K562 (cell line): ENCODE data around the gene NDC1. TPM values are rescaled to one million over a fixed set of nuclear protein-coding genes. Genes with fewer than 3 reads are reported as not detected.

Experiments
- CBX5 ChIP-seq: IDR thresholded peaks from 2 replicates; pipeline ENCODE4 v1.6.1; 2014; ENCODE audit warnings: low read depth, borderline replicate concordance
- CCNT2 ChIP-seq: IDR thresholded peaks from 2 replicates; pipeline ENCODE4 v1.6.1; 2011; ENCODE audit warnings: borderline replicate concordance, low read depth, mild to moderate bottlenecking, moderate library complexity, mixed read lengths, low read length; ENCODE audit not compliant: insufficient read length; ENCODE audit errors: extremely low read depth
- CHD2 ChIP-seq: IDR thresholded peaks from 2 replicates; pipeline ENCODE4 v1.6.1; 2011; ENCODE audit warnings: low read depth, low read length
- CREM ChIP-seq: IDR thresholded peaks from 2 replicates; pipeline ENCODE4 v1.6.1; 2014; ENCODE audit warnings: antibody characterized with exemption, low read depth
- E2F5 ChIP-seq: sonication (generic); formaldehyde crosslinking; IDR thresholded peaks from 2 replicates; pipeline ENCODE4 v1.8.0; 2022; ENCODE audit warnings: mild to moderate bottlenecking, missing genetic modification reagents
- FOS ChIP-seq: IDR thresholded peaks from 3 replicates; pipeline ENCODE4 v1.6.1; 2011; ENCODE audit not compliant: insufficient read length; ENCODE audit errors: extremely low read depth
- FOXO4 ChIP-seq: fragments of 450-650 bp; formaldehyde crosslinking; IDR thresholded peaks from 2 replicates; pipeline ENCODE4 v1.4.0; 2020; ENCODE audit warnings: mild to moderate bottlenecking, moderate library complexity
- GATAD2B ChIP-seq: fragments of 450-650 bp; IDR thresholded peaks from 2 replicates; pipeline ENCODE4 v1.6.1; 2017; ENCODE audit warnings: mild to moderate bottlenecking, borderline replicate concordance
- HLTF ChIP-seq: fragments of 450-650 bp; IDR thresholded peaks from 2 replicates; pipeline ENCODE4 v1.6.1; 2016
- JUN ChIP-seq, 2 experiments: sonication (generic) in 1 of 2; formaldehyde crosslinking in 1 of 2; IDR thresholded peaks; 2 replicates each; pipeline versions ENCODE4 v1.6.1 to v1.8.0; 2012 to 2022; ENCODE audit warnings: borderline replicate concordance in 2 of 2, mild to moderate bottlenecking in 2 of 2, improper control_type of control experiment in 1 of 2, low read depth in 1 of 2, low read length in 1 of 2, missing genetic modification reagents in 1 of 2
- KLF6 ChIP-seq: fragments of 250-450 bp; sonication (Bioruptor Pico); IDR thresholded peaks from 2 replicates; pipeline ENCODE4 v1.4.0; 2020; ENCODE audit warnings: mild to moderate bottlenecking, moderate library complexity, borderline replicate concordance
- LCOR ChIP-seq: sonication (generic); formaldehyde crosslinking; IDR thresholded peaks from 2 replicates; pipeline ENCODE4 v1.8.0; 2022; ENCODE audit warnings: mild to moderate bottlenecking, missing genetic modification reagents
- POU5F1 ChIP-seq: fragments of 150-350 bp; IDR thresholded peaks from 2 replicates; pipeline ENCODE4 v1.6.1; 2014; ENCODE audit warnings: borderline replicate concordance, low read length, low read depth, mild to moderate bottlenecking; ENCODE audit not compliant: partially characterized antibody
- RBBP5 ChIP-seq: fragments of 200-600 bp; sonication (generic); IDR thresholded peaks from 2 replicates; pipeline ENCODE4 v1.6.1; 2012; ENCODE audit warnings: borderline replicate concordance, mild to moderate bottlenecking, low read length, control low read depth, inconsistent platforms; ENCODE audit not compliant: insufficient read depth, poor library complexity, severe bottlenecking
- SRSF3 ChIP-seq: fragments of 200-400 bp; formaldehyde crosslinking; IDR thresholded peaks from 2 replicates; pipeline ENCODE4 v1.6.1; 2016; ENCODE audit warnings: mild to moderate bottlenecking, low read length, moderate library complexity; ENCODE audit not compliant: insufficient read depth
- TEAD1 ChIP-seq, 2 experiments: fragments of 450-650 bp in 1 of 2; sonication (generic) in 1 of 2; formaldehyde crosslinking; IDR thresholded peaks; 2 replicates each; pipeline versions ENCODE4 v1.4.0 to v1.8.0; 2020 to 2022; ENCODE audit warnings: mild to moderate bottlenecking in 2 of 2, missing genetic modification reagents in 1 of 2
- ZNF175 ChIP-seq: fragments of 200-800 bp; sonication (Bioruptor generic); IDR thresholded peaks from 2 replicates; pipeline ENCODE4 v1.6.1; 2016; ENCODE audit warnings: low read depth, mild to moderate bottlenecking, missing genetic modification characterization, missing compliant biosample characterization
- ZNF3 ChIP-seq: fragments of 250-450 bp; sonication (Bioruptor Pico); IDR thresholded peaks from 2 replicates; pipeline ENCODE4 v1.5.0; 2021; ENCODE audit warnings: mild to moderate bottlenecking, moderate library complexity
- polyA plus RNA-seq, 8 experiments: library from polyadenylated mRNA; depleted of rRNA in 4 of 8; stranded (reverse) in 5 of 8; unstranded in 3 of 8; fragments of >200 nt; fragmentation: Nextera tagmentation in 2 of 8; fragmentation: Illumina TruSeq in 1 of 8; extraction: Ambion mirVana in 2 of 8; extraction: Trizol in 1 of 8; gene quantifications; 2 replicates each; pipeline versions ENCODE4 v1.2.1 to v1.2.3, GENCODE V29; 2011 to 2014; ENCODE audit warnings: inconsistent platforms in 1 of 8, missing spikeins in 1 of 8
- total RNA-seq, 7 experiments: library from RNA; depleted of rRNA in 6 of 7; stranded (reverse); fragments of >200 nt in 6 of 7; fragmentation: Illumina TruSeq in 2 of 7; extraction: Trizol in 2 of 7; gene quantifications; 2 replicates each; pipeline versions ENCODE4 v1.2.1 to v1.2.3, GENCODE V29; 2011 to 2021; ENCODE audit warnings: low replicate concordance in 1 of 7
- TF ChIP-seq, protein P1 (sequence below): sonication (generic); formaldehyde crosslinking; IDR thresholded peaks from 2 replicates; pipeline ENCODE4 v1.8.1; 2023; ENCODE audit warnings: mild to moderate bottlenecking, missing genetic modification reagents
- TF ChIP-seq, protein P2 (sequence below), 2 experiments: IDR thresholded peaks in 1 of 2; conservative IDR thresholded peaks in 1 of 2; 2 replicates each; pipeline ENCODE4 v1.6.1; 2016; ENCODE audit warnings: low read depth in 2 of 2, mild to moderate bottlenecking in 1 of 2, missing compliant biosample characterization in 1 of 2, missing genetic modification characterization in 1 of 2, moderate library complexity in 1 of 2

NDC1 gene
- total and polyA plus RNA-seq, 9 of the 15 experiments (the other 6 are each of a cell fraction or from before 2014, with no cell fraction given) = 26.9 to 102 (median 64.5) TPM

- TF ChIP-seq CCNT2 (peak; percentile 45), CREM (0 out of 2 replicates have a peak, but pooled peaks have one; percentile 20), SRSF3 (no peak), ZNF3 (CRISPR knock-in tag) (no peak), FOS (peak; percentile 95), CBX5 (no peak), JUN (IDR thresholded peaks at IDR 0.05; ENCODE audit: borderline replicate concordance, low read depth, low read length) (no peak), JUN (CRISPR knock-in tag; IDR thresholded peaks at IDR 0.05; ENCODE audit: borderline replicate concordance) (no peak), LCOR (CRISPR knock-in tag) (no peak), POU5F1 (no peak), ZNF175 (CRISPR knock-in tag) (no peak), GATAD2B (0 out of 2 replicates have a peak, but pooled peaks have one; percentile 52), CHD2 (peak; percentile 80), FOXO4 (no peak), TEAD1 (CRISPR knock-in tag; IDR thresholded peaks at IDR 0.05) (no peak), E2F5 (CRISPR knock-in tag) (no peak), RBBP5 (no peak), KLF6 (CRISPR knock-in tag) (no peak), HLTF (no peak)
- TF ChIP-seq, protein P1, sequence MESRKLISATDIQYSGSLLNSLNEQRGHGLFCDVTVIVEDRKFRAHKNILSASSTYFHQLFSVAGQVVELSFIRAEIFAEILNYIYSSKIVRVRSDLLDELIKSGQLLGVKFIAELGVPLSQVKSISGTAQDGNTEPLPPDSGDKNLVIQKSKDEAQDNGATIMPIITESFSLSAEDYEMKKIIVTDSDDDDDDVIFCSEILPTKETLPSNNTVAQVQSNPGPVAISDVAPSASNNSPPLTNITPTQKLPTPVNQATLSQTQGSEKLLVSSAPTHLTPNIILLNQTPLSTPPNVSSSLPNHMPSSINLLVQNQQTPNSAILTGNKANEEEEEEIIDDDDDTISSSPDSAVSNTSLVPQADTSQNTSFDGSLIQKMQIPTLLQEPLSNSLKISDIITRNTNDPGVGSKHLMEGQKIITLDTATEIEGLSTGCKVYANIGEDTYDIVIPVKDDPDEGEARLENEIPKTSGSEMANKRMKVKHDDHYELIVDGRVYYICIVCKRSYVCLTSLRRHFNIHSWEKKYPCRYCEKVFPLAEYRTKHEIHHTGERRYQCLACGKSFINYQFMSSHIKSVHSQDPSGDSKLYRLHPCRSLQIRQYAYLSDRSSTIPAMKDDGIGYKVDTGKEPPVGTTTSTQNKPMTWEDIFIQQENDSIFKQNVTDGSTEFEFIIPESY (CRISPR knock-in tag) = no peak
- TF ChIP-seq, protein P2, sequence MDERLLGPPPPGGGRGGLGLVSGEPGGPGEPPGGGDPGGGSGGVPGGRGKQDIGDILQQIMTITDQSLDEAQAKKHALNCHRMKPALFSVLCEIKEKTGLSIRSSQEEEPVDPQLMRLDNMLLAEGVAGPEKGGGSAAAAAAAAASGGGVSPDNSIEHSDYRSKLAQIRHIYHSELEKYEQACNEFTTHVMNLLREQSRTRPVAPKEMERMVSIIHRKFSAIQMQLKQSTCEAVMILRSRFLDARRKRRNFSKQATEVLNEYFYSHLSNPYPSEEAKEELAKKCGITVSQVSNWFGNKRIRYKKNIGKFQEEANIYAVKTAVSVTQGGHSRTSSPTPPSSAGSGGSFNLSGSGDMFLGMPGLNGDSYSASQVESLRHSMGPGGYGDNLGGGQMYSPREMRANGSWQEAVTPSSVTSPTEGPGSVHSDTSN (CRISPR knock-in tag; IDR thresholded peaks at IDR 0.05; ENCODE audit: low read depth) = peak; percentile 61
- TF ChIP-seq, protein P2 (tag; conservative IDR thresholded peaks at IDR 0.05; ENCODE audit: low read depth) = no peak
These were observed 98.9 kb downstream of the NDC1 start, which contains the start of gene GLIS1 (continued) for GRCh38 chr1:53739109-53739681.
